ENCODE data around the gene SYPL2. TPM values are rescaled to one million over a fixed set of nuclear protein-coding genes. Genes with fewer than 3 reads are reported as not detected.
A peak's percentile ranks its signal among the peaks of the same experiment; 100 is the strongest.

SYPL2 gene
- total RNA-seq, 3 donors from 2014 or later: 0.12 to 6.6 (median 0.34) TPM

GRCh38 chr1:109490029-109490933 is 23.9 kb downstream of the SYPL2 start:
- Histone ChIP-seq H3K36me3 (ENCODE audit: low read depth) (no peaks in the 10 kb centered on the region), H3K4me3 (no peak overlapping the region), H3K4me1 (ENCODE audit: low read depth) (peaks cover 6% of the 10 kb centered on the region), H3K9me3 (no peaks in the 10 kb centered on the region)
- ATAC-seq (peak; percentile 56), DNase-seq (peak in 2 of 3 donors; percentile 75 to 86)
- peak; percentile 84 for TF ChIP-seq CTCF (IDR thresholded peaks at IDR 0.05)
- intact Hi-C loops (cut with DNase I, micrococcal nuclease): loop anchor here in 1 of 2 donors (5.0 kb wide), 1 partner anchor 42 kb away; no protein-coding TSS in a partner anchor

GRCh38 chr1:109490934-109491302 is 24.6 kb downstream of the SYPL2 start:
- no peaks in the 10 kb centered on the region for H3K36me3 ChIP-seq (ENCODE audit: low read depth)
- intact Hi-C loops (cut with DNase I, micrococcal nuclease): loop anchor here in 1 of 2 donors (5.0 kb wide), 1 partner anchor 41 kb away; no protein-coding TSS in a partner anchor

GRCh38 chr1:109491372-109491771 is 25.0 kb downstream of the SYPL2 start:
- Histone ChIP-seq H3K9me3 (no peaks in the 10 kb centered on the region), H3K4me1 (ENCODE audit: low read depth) (peaks cover 7% of the 10 kb centered on the region), H3K36me3 (ENCODE audit: low read depth) (no peaks in the 10 kb centered on the region), H3K4me3 (no peak overlapping the region)
- no peak for DNase-seq
- intact Hi-C loops (cut with DNase I, micrococcal nuclease): loop anchor here in 1 of 2 donors (5.0 kb wide), 1 partner anchor 41 kb away; no protein-coding TSS in a partner anchor
- no peak for TF ChIP-seq CTCF (IDR thresholded peaks at IDR 0.05)
- ATAC-seq: no peak

More at GRCh38 chr1:109490934-109491302, 24.6 kb downstream of the SYPL2 start:
- ATAC-seq: no peak
- no peak overlapping the region for H3K4me3 ChIP-seq
- peaks cover 7% of the 10 kb centered on the region for H3K4me1 ChIP-seq (ENCODE audit: low read depth)
- no peak for TF ChIP-seq CTCF (IDR thresholded peaks at IDR 0.05)
- DNase-seq: no peak
- H3K9me3 ChIP-seq: no peaks in the 10 kb centered on the region

GRCh38 chr1:109492779-109493178 is 26.4 kb downstream of the SYPL2 start:
- H3K36me3 ChIP-seq (ENCODE audit: low read depth): no peaks in the 10 kb centered on the region
- no peaks in the 10 kb centered on the region for H3K9me3 ChIP-seq
- intact Hi-C loops (cut with DNase I, micrococcal nuclease): loop anchor here in 1 of 2 donors (5.0 kb wide), 1 partner anchor 40 kb away; no protein-coding TSS in a partner anchor
- TF ChIP-seq CTCF (IDR thresholded peaks at IDR 0.05): no peak
- DNase-seq (no peak), ATAC-seq (no peak)
- H3K4me1 ChIP-seq (ENCODE audit: low read depth): peaks cover 7% of the 10 kb centered on the region
- no peak overlapping the region for H3K4me3 ChIP-seq

GRCh38 chr1:109493227-109493626 is 26.9 kb downstream of the SYPL2 start:
- Histone ChIP-seq H3K4me3 (no peak overlapping the region), H3K4me1 (ENCODE audit: low read depth) (peaks cover 7% of the 10 kb centered on the region), H3K36me3 (ENCODE audit: low read depth) (no peaks in the 10 kb centered on the region), H3K9me3 (no peaks in the 10 kb centered on the region)
- intact Hi-C loops (cut with DNase I, micrococcal nuclease): loop anchor here in 1 of 2 donors (5.0 kb wide), 1 partner anchor 39 kb away; no protein-coding TSS in a partner anchor
- DNase-seq (no peak), ATAC-seq (no peak)
- TF ChIP-seq CTCF (IDR thresholded peaks at IDR 0.05): no peak
